Limb (tissue), 2 donors: ENCODE results near the gene BCAS3.

ENCODE experiments used
- DNase-seq, 2 donors: peaks; one replicate each; pipeline ENCODE4 v3.0.0-alpha.2; 2016; ENCODE audit errors: extremely low spot score in 2 of 2

BCAS3 gene

DNA sequence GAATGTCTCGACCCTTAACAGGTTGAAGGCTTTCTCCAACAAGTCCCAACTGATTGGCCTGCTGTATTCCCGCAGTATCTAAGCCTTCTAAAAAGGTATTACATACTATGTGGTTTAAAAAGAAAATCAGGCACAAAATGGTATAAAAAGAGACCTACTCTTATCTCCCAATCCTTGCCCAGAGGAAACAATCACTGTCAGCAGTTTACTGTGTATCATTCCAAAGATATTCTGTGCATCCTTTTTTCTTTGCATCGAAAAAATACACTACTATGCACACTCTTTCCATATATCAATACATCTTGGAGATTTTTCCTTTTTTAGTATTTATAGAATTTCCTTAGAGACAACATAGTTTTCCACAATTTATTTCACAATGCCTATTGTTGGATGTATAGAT lies 603.2 kb downstream of the BCAS3 start:
- DNase-seq: no peak

DNA sequence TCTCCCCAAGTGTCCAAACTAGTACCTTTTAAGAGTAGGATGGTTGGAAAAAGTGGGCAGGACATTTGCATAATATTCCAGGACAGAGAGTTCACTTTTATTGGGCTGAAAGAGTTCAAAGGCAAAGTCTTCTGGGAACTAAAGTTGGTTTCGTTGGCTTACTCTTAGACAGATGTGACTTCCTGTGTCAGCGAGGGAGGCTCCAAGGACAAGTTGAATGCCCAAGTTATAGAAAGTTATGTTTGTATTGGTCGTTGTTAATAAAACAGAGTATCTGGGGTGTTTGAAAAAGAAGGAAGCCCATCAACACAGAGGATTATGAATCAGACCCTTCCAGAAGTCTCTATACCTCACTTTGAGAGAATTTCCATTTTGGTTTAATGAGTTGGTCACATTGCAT lies 604.7 kb downstream of the BCAS3 start:
- no peak for DNase-seq

- DNase-seq: no peak
These were observed 605.4 kb downstream of the BCAS3 start for GRCh38 chr17:61283043-61283442.

GRCh38 chr17:61284174-61284573 lies 606.5 kb downstream of the BCAS3 start:
- DNase-seq: no peak

GRCh38 chr17:61284746-61285145 lies 607.1 kb downstream of the BCAS3 start:
- DNase-seq: no peak

GRCh38 chr17:61285526-61286320 lies 608.1 kb downstream of the BCAS3 start:
- DNase-seq: no peak

- no peak for DNase-seq
These were observed 608.8 kb downstream of the BCAS3 start for GRCh38 chr17:61286449-61286848.

DNA sequence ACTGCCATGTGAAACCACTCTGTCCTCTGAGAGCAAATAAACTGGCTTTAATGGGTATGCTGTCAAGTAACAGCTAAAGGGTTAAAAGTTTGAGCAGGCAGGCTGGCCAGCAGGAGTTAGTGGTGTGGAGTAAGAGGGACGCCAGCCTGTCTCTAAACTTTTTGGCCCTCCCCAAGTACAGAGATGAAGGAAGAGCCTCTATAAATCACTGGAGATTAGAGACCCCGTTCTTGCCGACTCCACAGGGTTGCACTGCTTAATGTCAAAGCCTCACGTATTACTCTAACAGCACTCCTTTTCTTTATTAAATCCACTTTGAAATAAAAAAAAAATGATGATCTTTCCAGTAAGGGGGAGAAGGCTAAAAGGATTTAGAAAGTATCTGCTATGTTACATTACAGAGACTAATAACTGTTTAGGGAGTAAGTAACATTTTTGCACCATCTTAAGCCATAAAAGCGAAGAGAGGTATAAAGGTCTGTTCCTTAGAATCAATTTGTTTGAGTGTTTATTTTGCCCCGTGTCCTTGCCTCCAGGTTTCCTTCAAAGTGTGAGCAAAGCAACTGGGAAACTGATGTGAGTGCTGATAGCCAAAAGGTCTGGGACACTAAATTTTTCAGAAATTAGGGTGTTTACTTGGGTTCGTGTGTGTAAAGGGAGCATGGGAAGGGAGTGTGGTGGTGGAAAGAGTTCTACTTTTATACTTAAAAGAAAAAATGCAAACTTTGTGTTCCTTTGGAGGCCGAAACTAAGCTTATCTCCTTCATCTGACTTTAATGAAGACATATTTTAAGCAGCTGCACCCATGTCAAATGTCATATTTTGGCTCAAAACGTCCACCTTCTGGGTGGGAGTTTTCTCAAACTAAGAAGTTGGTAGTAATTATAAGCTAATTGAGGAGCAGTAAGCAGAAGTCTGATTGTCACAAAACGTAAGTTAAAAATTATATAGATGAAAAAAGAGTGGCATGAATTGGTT lies 612.0 kb downstream of the BCAS3 start:
- peak in 1 of 2 donors; percentile 24 for DNase-seq

GRCh38 chr17:61291451-61292285 lies 614.0 kb downstream of the BCAS3 start:
- peak; percentile 47 to 62 for DNase-seq

DNA sequence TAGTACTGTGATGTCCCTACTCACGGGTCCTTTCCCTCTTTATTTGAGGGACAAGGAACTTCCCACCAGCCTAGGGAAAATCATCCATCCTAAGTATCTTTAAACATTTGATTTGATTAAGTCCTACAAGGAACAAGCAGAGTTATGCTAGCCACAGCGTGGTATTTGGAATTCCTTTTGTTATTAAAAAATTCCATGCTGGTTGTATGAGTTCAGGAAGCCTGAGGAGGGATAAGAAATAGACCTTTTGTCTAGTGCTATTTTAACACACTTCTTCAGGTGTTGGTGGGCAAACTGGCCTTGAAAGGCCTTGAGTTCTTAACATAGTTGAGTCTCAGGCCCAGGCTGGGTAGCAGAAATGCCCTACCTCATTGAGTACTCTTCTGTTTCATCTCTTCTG lies 616.6 kb downstream of the BCAS3 start:
- no peak for DNase-seq

DNA sequence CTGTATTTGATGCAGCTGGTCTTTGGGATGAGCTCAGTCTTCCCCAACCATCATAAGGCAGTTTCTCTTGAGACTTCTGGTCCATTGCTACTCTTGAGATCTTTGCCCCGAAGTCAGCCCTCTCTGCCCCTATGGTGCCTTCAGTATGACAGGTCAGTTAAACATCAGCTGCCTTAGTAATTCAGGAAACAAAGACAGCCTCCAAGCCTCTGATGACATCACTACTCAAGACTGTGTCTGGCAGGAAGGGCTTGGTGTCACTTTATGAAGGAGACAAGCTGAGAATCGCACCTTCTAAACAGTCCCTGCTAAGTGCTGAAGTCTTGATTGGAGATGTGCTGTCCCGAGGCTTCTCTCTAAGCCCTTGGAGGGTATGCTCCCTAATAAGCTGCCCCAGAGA lies 617.1 kb downstream of the BCAS3 start:
- no peak for DNase-seq

DNA sequence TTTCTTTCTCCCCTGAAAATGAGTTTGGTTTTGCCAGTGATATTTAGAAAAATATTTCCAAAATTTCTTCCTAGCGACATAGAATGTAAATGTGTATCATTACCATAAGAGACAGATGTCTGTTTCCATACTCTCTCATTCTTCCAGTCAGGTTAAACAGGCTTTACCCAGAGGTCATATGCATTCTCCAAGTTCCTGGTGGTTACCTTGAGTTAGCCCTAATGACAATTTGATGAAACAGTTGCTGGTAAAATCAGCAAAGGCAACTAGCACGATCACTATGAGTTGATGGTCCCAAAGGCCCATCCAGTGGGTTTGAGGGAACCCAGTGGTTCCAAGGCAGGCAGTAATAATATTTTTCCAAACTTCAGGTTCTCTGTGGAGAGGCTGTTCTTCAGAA lies 618.4 kb downstream of the BCAS3 start:
- DNase-seq: no peak

DNA sequence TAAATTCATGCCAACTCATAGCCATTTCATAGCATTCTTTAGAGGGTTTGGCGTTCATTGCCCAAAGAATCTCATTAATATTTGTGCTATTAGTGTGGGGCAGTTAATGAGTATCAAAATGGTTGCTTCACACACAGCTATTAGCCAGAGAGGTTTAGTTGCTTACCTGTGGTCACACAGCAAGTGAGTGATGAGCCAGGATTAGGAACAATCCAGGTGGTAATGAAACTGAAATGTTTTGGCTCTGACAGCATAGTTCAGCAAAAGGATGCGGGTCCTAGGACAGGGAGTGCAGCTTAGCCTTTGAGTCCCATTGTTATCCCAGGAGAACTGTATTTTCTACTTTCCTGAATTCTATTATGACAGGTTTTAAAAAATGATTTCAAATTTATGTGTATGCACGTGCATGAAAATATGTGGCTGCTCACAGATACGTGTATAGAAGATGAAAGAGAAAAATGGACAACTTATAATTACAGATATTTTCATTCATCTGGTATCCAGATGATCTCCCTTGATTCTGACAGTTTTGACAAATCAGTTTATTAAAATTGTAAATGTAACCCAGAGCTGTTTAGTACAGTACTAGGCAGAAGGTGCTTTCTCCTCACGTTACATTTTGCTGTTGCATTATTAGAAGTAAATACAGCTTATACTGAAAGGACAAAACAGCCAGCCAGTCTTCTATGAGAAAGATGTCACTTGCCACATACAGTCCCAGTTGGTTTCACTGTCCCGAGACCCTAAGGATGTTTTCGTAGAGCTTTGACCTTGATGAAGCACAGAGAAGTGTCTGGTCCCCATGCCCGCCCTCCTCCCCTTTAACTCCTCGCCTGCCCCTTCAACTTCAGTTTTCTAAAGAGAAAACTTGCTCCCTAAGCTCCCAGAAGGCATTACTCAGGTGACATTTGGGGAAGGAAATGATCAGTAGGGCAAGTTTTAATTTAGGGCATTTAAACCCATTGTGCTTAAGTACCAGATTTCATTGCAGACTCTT lies 622.2 kb downstream of the BCAS3 start:
- no peak for DNase-seq

GRCh38 chr17:61302953-61303816 lies 625.5 kb downstream of the BCAS3 start:
- DNase-seq: no peak

GRCh38 chr17:61303817-61304096 lies 626.1 kb downstream of the BCAS3 start:
- DNase-seq: no peak

DNA sequence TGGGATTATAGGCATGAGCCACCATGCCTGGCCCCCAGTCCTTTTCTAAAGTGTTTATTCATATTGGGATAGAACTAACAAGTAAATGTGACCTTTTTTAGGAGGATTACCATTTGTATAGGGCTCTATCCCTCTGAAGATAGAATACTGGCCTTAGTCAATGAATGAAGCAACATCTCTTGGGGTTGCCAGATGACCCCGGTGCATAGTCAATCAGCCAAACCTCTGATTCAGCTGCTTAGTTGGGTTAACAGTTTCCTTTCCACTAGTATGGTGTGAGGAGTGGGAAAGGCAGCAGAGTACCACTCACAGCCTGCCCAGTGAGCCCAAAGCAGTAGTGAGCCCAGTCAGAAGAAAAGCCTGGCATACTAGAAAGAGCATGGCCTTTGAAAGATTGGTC lies 627.4 kb downstream of the BCAS3 start:
- DNase-seq: no peak

- no peak for DNase-seq
These were observed 628.4 kb downstream of the BCAS3 start for GRCh38 chr17:61306003-61306402.

- DNase-seq: peak in 1 of 2 donors; percentile 47
These were observed 630.5 kb downstream of the BCAS3 start for GRCh38 chr17:61307905-61308886.
